T-cell (primary cell): ENCODE data around the gene TMEM61. TPM values are rescaled to one million over a fixed set of nuclear protein-coding genes. Genes with fewer than 3 reads are reported as not detected.

Source experiments
- ATAC-seq, 4 experiments: fragments of 200-7000 bp in 3 of 4; fragments of 150-1000 bp in 1 of 4; cut with Tn5 transposase; replicated peaks in 1 of 4; 1 replicate in 3 of 4; 2 replicates in 1 of 4; pipeline ENCODE4 v1.10.0; 2021; ENCODE audit warnings: moderate library complexity in 3 of 4, mild to moderate bottlenecking in 2 of 4, moderate number of reproducible peaks in 1 of 4
- CTCF ChIA-PET, 2 donors: fragments of 300-600 bp; sonication (Branson Sonifier 250); formaldehyde crosslinking; loops; one replicate each; lab custom pipeline; 2022; ENCODE audit warnings: antibody characterized with exemption in 2 of 2; lab: Charles Lee
- POLR2A ChIA-PET, 2 donors: fragments of 300-600 bp; sonication (Branson Sonifier 250); formaldehyde crosslinking; loops; one replicate each; lab custom pipeline; 2022; ENCODE audit warnings: antibody characterized with exemption in 2 of 2; lab: Charles Lee
- DNase-seq, 35 experiments: peaks; one replicate each; pipeline versions ENCODE4 v3.0.0 to v3.0.0-alpha.2; 2013 to 2023
- H3K27ac ChIP-seq: one replicate; pipeline ENCODE4 v1.5.1; 2013; ENCODE audit warnings: low read length
- H3K27me3 ChIP-seq, 2 experiments: replicated peaks in 1 of 2; 1 replicate in 1 of 2; 2 replicates in 1 of 2; pipeline versions ENCODE4 v1.6.1 to v1.7.0; 2013; ENCODE audit warnings: low read length in 1 of 2, mixed read lengths in 1 of 2; ENCODE audit not compliant: control insufficient read depth in 2 of 2, insufficient read depth in 2 of 2; ENCODE audit errors: extremely low read depth in 1 of 2
- H3K36me3 ChIP-seq, 2 donors: 1 replicate in 1 of 2; 2 replicates in 1 of 2; pipeline versions ENCODE4 v1.6.1 to v1.7.0; 2013; ENCODE audit warnings: low read length in 1 of 2; ENCODE audit not compliant: control insufficient read depth in 2 of 2, insufficient read depth in 1 of 2; ENCODE audit errors: extremely low read depth in 1 of 2
- H3K4me1 ChIP-seq, 2 experiments: 1 replicate in 1 of 2; 2 replicates in 1 of 2; pipeline versions ENCODE4 v1.6.1 to v1.7.0; 2013; ENCODE audit warnings: low read length in 2 of 2, mixed read lengths in 1 of 2; ENCODE audit not compliant: insufficient read depth in 2 of 2, control insufficient read depth in 1 of 2; ENCODE audit errors: extremely low read depth in 1 of 2
- H3K4me3 ChIP-seq, 2 donors: 1 replicate in 1 of 2; 2 replicates in 1 of 2; pipeline versions ENCODE4 v1.5.1 to v1.7.0; 2013; ENCODE audit warnings: mild to moderate bottlenecking in 2 of 2, low read length in 1 of 2, moderate library complexity in 1 of 2; ENCODE audit not compliant: control insufficient read depth in 1 of 2; ENCODE audit errors: extremely low read depth in 1 of 2
- H3K9me3 ChIP-seq: 2 replicates; pipeline ENCODE4 v1.7.0; 2013
- H3K27ac Mint-ChIP-seq, 2 donors: one replicate each; pipeline ENCODE4 v1.8.0; 2020 to 2021; ENCODE audit warnings: mild to moderate bottlenecking in 2 of 2, mixed read lengths in 2 of 2
- H3K27me3 Mint-ChIP-seq, 2 donors: one replicate each; pipeline ENCODE4 v1.8.0; 2021 to 2022; ENCODE audit warnings: mixed read lengths in 2 of 2
- H3K36me3 Mint-ChIP-seq: one replicate; pipeline ENCODE4 v1.8.0; 2021; ENCODE audit warnings: mixed read lengths
- H3K4me1 Mint-ChIP-seq, 3 donors: one replicate each; pipeline ENCODE4 v1.8.0; 2020 to 2022; ENCODE audit warnings: mixed read lengths in 3 of 3, mild to moderate bottlenecking in 1 of 3
- H3K4me3 Mint-ChIP-seq, 3 donors: one replicate each; pipeline ENCODE4 v1.8.0; 2020 to 2022; ENCODE audit warnings: mild to moderate bottlenecking in 3 of 3, mixed read lengths in 3 of 3, moderate library complexity in 3 of 3
- H3K9me3 Mint-ChIP-seq, 3 donors: one replicate each; pipeline ENCODE4 v1.8.0; 2020 to 2022; ENCODE audit warnings: mixed read lengths in 3 of 3
- whole genome bisulfite sequencing: methylation state at CpG from one replicate; pipeline ENCODE4 v1.1.5; 2013; ENCODE audit warnings: missing lambda C conversion rate; ENCODE audit not compliant: insufficient coverage; 5-methylcytosine and 5-hydroxymethylcytosine counted together
- total RNA-seq, 35 experiments: library from RNA in 6 of 35; stranded (reverse) in 6 of 35; fragments of 120-200 nt in 1 of 35; gene quantifications; one replicate each; pipeline versions ENCODE4 v1.2.1 to v1.2.4 and lab custom pipeline; 2013 to 2026

Gene TMEM61
- total RNA-seq, 5 donors from 2014 or later (not counting 1 experiment from before 2014, with no cell fraction given) = not detected

GRCh38 chr1:54967372-54967771 lies 13.1 kb upstream of the TMEM61 start:
- H3K36me3 Mint-ChIP-seq = no peaks in the 10 kb centered on the region
- no peaks in the 10 kb centered on the region for H3K9me3 Mint-ChIP-seq
- H3K27ac Mint-ChIP-seq = no peak overlapping the region
- H3K9me3 ChIP-seq = no peaks in the 10 kb centered on the region
- H3K4me3 Mint-ChIP-seq = no peak overlapping the region
- CTCF ChIA-PET = no interaction called here
- H3K27ac ChIP-seq = no peak overlapping the region
- peaks cover 18 to 29% of the 10 kb centered on the region in 2 donors for H3K27me3 Mint-ChIP-seq
- peaks cover 0 to 4% of the 10 kb centered on the region in 2 experiments for H3K4me1 ChIP-seq
- no peaks in the 10 kb centered on the region for H3K36me3 ChIP-seq
- WGBS = 100% methylated on average over 1 of the region's 5 CpGs
- DNase-seq (no peak), ATAC-seq (no peak)
- H3K4me1 Mint-ChIP-seq = peaks cover 0 to 4% (median 3%) of the 10 kb centered on the region in 3 donors
- POLR2A ChIA-PET = no interaction called here
- H3K4me3 ChIP-seq = no peak overlapping the region
- peaks cover 0 to 8% of the 10 kb centered on the region in 2 experiments for H3K27me3 ChIP-seq

- Histone ChIP-seq H3K4me1 (peaks cover 0 to 4% of the 10 kb centered on the region in 2 experiments), H3K36me3 (no peaks in the 10 kb centered on the region), H3K27ac (no peak overlapping the region), H3K4me3 (no peak overlapping the region), H3K9me3 (no peaks in the 10 kb centered on the region), H3K27me3 (peaks cover 0 to 20% of the 10 kb centered on the region in 2 experiments)
- DNase-seq (no peak), ATAC-seq (no peak)
- WGBS = 40% methylated on average over 2 of the region's 4 CpGs
- Mint-ChIP-seq H3K36me3 (no peaks in the 10 kb centered on the region), H3K27ac (no peak overlapping the region), H3K27me3 (peaks cover 24 to 38% of the 10 kb centered on the region in 2 donors), H3K9me3 (no peaks in the 10 kb centered on the region), H3K4me3 (no peak overlapping the region), H3K4me1 (peaks cover 0 to 4% (median 3%) of the 10 kb centered on the region in 3 donors)
- ChIA-PET CTCF (no interaction called here), POLR2A (no interaction called here)
Measured at GRCh38 chr1:54968551-54968950, 11.9 kb upstream of the TMEM61 start.

GRCh38 chr1:54969879-54970278 lies 10.5 kb upstream of the TMEM61 start:
- ATAC-seq (no peak), DNase-seq (no peak)
- peaks cover 0 to 4% (median 3%) of the 10 kb centered on the region in 3 donors for H3K4me1 Mint-ChIP-seq
- CTCF ChIA-PET = no interaction called here
- Histone ChIP-seq H3K27ac (no peak overlapping the region), H3K4me3 (no peak overlapping the region), H3K4me1 (peaks cover 0 to 4% of the 10 kb centered on the region in 2 experiments), H3K36me3 (no peaks in the 10 kb centered on the region), H3K27me3 (peaks cover 0 to 21% of the 10 kb centered on the region in 2 experiments), H3K9me3 (no peaks in the 10 kb centered on the region)
- peaks cover 24 to 38% of the 10 kb centered on the region in 2 donors for H3K27me3 Mint-ChIP-seq
- H3K9me3 Mint-ChIP-seq = no peaks in the 10 kb centered on the region
- no peak overlapping the region for H3K27ac Mint-ChIP-seq
- WGBS = 91% methylated on average over 1 of the region's 1 CpG
- no peaks in the 10 kb centered on the region for H3K36me3 Mint-ChIP-seq
- H3K4me3 Mint-ChIP-seq = no peak overlapping the region
- POLR2A ChIA-PET = no interaction called here

GRCh38 chr1:54970901-54971300 lies 9.5 kb upstream of the TMEM61 start:
- Mint-ChIP-seq H3K4me1 (peaks cover 0 to 3% (median 3%) of the 10 kb centered on the region in 3 donors), H3K4me3 (no peak overlapping the region), H3K27me3 (peaks cover 24 to 42% of the 10 kb centered on the region in 2 donors), H3K36me3 (no peaks in the 10 kb centered on the region), H3K27ac (no peak overlapping the region), H3K9me3 (no peaks in the 10 kb centered on the region)
- Histone ChIP-seq H3K36me3 (no peaks in the 10 kb centered on the region), H3K4me3 (no peak overlapping the region), H3K27ac (no peak overlapping the region), H3K9me3 (no peaks in the 10 kb centered on the region), H3K27me3 (peaks cover 0 to 18% of the 10 kb centered on the region in 2 experiments), H3K4me1 (peaks cover 0 to 3% of the 10 kb centered on the region in 2 experiments)
- no peak for ATAC-seq
- 63% methylated on average over 1 of the region's 5 CpGs for WGBS
- POLR2A ChIA-PET = no interaction called here
- no peak for DNase-seq
- CTCF ChIA-PET = no interaction called here

- DNase-seq = no peak
- Histone ChIP-seq H3K4me1 (no peaks in the 10 kb centered on the region), H3K9me3 (no peaks in the 10 kb centered on the region), H3K4me3 (no peak overlapping the region), H3K27ac (no peak overlapping the region), H3K27me3 (peaks cover 0 to 18% of the 10 kb centered on the region in 2 experiments), H3K36me3 (no peaks in the 10 kb centered on the region)
- Mint-ChIP-seq H3K27me3 (peaks cover 24 to 39% of the 10 kb centered on the region in 2 donors), H3K4me3 (no peak overlapping the region), H3K27ac (no peak overlapping the region), H3K9me3 (no peaks in the 10 kb centered on the region), H3K4me1 (no peaks in the 10 kb centered on the region), H3K36me3 (no peaks in the 10 kb centered on the region)
- whole genome bisulfite sequencing = 65% methylated on average over 5 of the region's 7 CpGs
- ATAC-seq = no peak
- ChIA-PET POLR2A (no interaction called here), CTCF (no interaction called here)
Measured at GRCh38 chr1:54971317-54971791, 9.1 kb upstream of the TMEM61 start.

- Histone ChIP-seq H3K9me3 (no peaks in the 10 kb centered on the region), H3K27ac (no peak overlapping the region), H3K4me3 (no peak overlapping the region), H3K4me1 (no peaks in the 10 kb centered on the region), H3K27me3 (peaks cover 0 to 18% of the 10 kb centered on the region in 2 experiments), H3K36me3 (no peaks in the 10 kb centered on the region)
- peaks cover 20 to 40% of the 10 kb centered on the region in 2 donors for H3K27me3 Mint-ChIP-seq
- ATAC-seq (no peak), DNase-seq (no peak)
- H3K9me3 Mint-ChIP-seq = no peaks in the 10 kb centered on the region
- H3K4me3 Mint-ChIP-seq = no peak overlapping the region
- CTCF ChIA-PET = interaction anchor here in 1 of 2 donors (0.6 kb wide), 1 partner anchor 27 kb away, joined by 3 read pairs; no protein-coding TSS in a partner anchor
- WGBS = 88% methylated on average over 4 of the region's 4 CpGs
- POLR2A ChIA-PET = no interaction called here
- no peaks in the 10 kb centered on the region for H3K36me3 Mint-ChIP-seq
- no peak overlapping the region for H3K27ac Mint-ChIP-seq
- no peaks in the 10 kb centered on the region for H3K4me1 Mint-ChIP-seq
Measured at GRCh38 chr1:54972436-54972835, 8.0 kb upstream of the TMEM61 start.
